GM06990 (cell line): ENCODE results near the gene CDH4.

Source experiments
- DNase-seq: peaks from one replicate; pipeline ENCODE4 v3.0.0-alpha.2; 2011; ENCODE audit not compliant: insufficient read length; ENCODE audit errors: extremely low read depth
- H3K27me3 ChIP-seq: replicated peaks from 2 replicates; pipeline ENCODE4 v1.6.0; 2011; ENCODE audit warnings: low read length; ENCODE audit not compliant: control insufficient read depth, insufficient read depth
- H3K36me3 ChIP-seq: 2 replicates; pipeline ENCODE4 v1.5.1; 2011; ENCODE audit warnings: low read length; ENCODE audit not compliant: control insufficient read depth, insufficient read depth
- H3K4me3 ChIP-seq: replicated peaks from 2 replicates; pipeline ENCODE4 v1.5.1; 2011; ENCODE audit warnings: low read depth, mild to moderate bottlenecking, control low read depth, low read length
- CTCF ChIP-seq: IDR thresholded peaks from 2 replicates; pipeline ENCODE4 v1.5.1; 2011; ENCODE audit warnings: low read length, control low read depth, mild to moderate bottlenecking, inconsistent platforms; ENCODE audit not compliant: insufficient read depth, poor library complexity, severe bottlenecking

The CDH4 gene

DNA sequence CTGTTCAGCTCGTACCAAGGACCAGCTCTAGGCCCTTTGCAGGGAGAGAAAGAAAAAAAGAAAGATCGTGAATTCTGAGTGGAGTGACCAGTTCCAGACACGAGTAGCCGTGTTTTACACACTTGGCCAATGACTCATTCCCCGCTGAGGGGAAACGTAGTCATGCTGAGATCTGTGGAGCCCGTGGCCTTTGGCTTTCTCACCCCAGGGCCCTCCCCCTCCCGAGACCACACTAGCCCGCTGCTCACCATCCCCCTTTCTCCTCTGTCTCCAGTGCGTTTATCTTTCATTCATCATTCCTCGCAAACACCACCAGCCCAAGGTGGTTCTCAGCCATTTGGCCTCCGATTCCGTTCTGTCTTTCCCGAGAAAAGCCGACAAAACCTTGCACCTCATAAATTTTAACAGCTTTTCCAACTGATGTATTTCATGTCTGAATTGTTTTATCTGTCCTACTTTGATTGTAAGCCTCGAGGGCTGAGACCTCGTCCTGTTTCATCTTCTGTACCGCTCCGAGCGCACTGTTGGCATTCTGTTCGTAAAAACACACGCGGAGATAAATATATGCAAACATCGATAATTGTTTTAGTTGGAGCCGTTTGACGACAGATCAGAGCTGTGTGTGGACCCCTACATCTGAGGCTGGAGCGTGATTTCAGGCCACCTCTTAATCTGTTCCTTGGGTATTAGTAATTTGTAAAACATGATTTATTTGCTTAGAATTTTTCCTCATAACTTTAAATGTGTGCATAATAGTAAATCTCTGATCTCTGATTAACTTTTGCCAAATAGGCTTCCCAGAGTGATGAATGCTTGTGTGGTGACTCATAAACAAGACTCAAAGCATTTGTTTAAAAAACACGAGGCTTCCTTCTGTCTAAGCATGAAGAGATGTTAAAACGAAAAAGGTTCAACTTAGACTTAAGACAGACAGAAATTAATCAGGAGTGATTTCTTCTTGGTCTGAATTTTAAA, 336.6 kb downstream of the CDH4 start:
- no peak overlapping the region for H3K4me3 ChIP-seq
- H3K36me3 ChIP-seq = no peaks in the 10 kb centered on the region
- H3K27me3 ChIP-seq = no peaks in the 10 kb centered on the region
- no peak for TF ChIP-seq CTCF
- no peak for DNase-seq

DNA sequence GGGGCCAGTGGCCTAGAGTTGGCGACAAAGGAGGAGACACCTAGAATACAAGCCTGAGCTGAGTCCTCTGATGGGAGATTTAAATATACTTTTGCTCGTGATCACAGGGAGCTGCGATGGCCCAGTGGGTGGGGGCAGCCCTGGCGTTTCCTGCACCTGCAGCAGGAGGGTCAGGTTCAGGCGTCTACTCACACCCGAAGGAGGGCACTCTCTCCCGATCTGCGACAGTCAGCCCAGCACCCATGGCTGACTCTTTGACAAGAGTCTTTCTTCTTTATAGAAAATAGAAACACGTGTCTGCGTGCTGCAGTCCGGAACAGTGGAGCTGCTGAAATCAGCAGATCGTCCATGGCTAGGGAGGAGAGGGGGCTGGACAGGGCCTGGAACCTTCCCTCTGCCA, 338.2 kb downstream of the CDH4 start:
- no peak for TF ChIP-seq CTCF
- Histone ChIP-seq H3K27me3 (no peaks in the 10 kb centered on the region), H3K4me3 (no peak overlapping the region), H3K36me3 (no peaks in the 10 kb centered on the region)
- no peak for DNase-seq

- TF ChIP-seq CTCF = no peak
- no peak for DNase-seq
- no peak overlapping the region for H3K4me3 ChIP-seq
These were observed 341.5 kb downstream of the CDH4 start for GRCh38 chr20:61593516-61593915.

GRCh38 chr20:61594198-61594597, 342.1 kb downstream of the CDH4 start:
- H3K36me3 ChIP-seq = no peaks in the 10 kb centered on the region
- no peak for DNase-seq
- no peaks in the 10 kb centered on the region for H3K27me3 ChIP-seq
- no peak overlapping the region for H3K4me3 ChIP-seq
- TF ChIP-seq CTCF = no peak

More at GRCh38 chr20:61593516-61593915, 341.5 kb downstream of the CDH4 start:
- H3K36me3 ChIP-seq = no peaks in the 10 kb centered on the region
- no peaks in the 10 kb centered on the region for H3K27me3 ChIP-seq

DNA sequence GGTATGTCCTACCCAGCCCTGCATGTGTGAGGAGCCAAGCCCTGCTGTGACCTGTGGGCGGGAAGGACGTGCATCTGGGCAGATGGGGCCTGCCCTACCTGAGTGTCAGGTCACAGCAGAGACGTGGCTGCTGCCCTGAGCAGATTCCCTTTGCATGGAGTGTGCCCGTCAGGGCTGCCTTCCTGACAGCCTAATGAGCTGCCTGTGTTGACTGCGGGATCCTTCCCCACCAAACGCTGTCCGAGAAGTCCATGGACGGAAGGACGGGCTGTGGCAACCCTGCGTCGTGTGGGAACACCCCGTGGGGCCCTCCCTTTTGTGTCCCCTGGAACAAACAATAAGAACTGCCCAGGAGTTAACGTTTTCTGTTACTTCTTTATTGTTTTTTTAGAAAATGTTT, 343.2 kb downstream of the CDH4 start:
- DNase-seq = no peak
- no peak for TF ChIP-seq CTCF
- Histone ChIP-seq H3K27me3 (no peaks in the 10 kb centered on the region), H3K4me3 (no peak overlapping the region), H3K36me3 (no peaks in the 10 kb centered on the region)
